Measurements from ENCODE around the gene ZNF275. TPM values are rescaled to one million over a fixed set of nuclear protein-coding genes. Genes with fewer than 3 reads are reported as not detected.

ZNF275 gene
- total and polyA plus RNA-seq, 10 of the 15 experiments (the other 5 are each of a cell fraction or from before 2014, with no cell fraction given), result 1.3 to 17.4 (median 6.2) TPM

- DNase-seq (ENCODE audit: low read depth, low spot score) (no peak), ATAC-seq (no peak), FAIRE-seq (no peak)
- Histone ChIP-seq H3K9ac (ENCODE audit: control insufficient read depth, insufficient read depth, low read length) (no peak overlapping the region), H3K4me1 (ENCODE audit: control insufficient read depth, insufficient read depth, low read length) (no peaks in the 10 kb centered on the region), H3K27ac (ENCODE audit: control insufficient read depth, insufficient read depth) (no peak overlapping the region), H3K9me3 (replicated peaks; ENCODE audit: control insufficient read depth, insufficient read depth, low read length) (no peaks in the 10 kb centered on the region), H3K4me3 (no peak overlapping the region), H3K79me2 (ENCODE audit: control insufficient read depth, insufficient read depth, low read length) (no peaks in the 10 kb centered on the region), H3K27me3 (replicated peaks in 1 of 2; ENCODE audit: control insufficient read depth in 2 of 2, insufficient read depth in 2 of 2, low read length in 1 of 2) (no peaks in the 10 kb centered on the region), H3K4me2 (ENCODE audit: control insufficient read depth, insufficient read depth) (no peak overlapping the region), H4K20me1 (ENCODE audit: control insufficient read depth, insufficient read depth) (no peaks in the 10 kb centered on the region), H3K36me3 (ENCODE audit: control insufficient read depth in 2 of 2, insufficient read depth in 2 of 2, low read length in 1 of 2) (no peaks in the 10 kb centered on the region), H2AFZ (ENCODE audit: control insufficient read depth, low read depth, low read length) (no peak overlapping the region)
- no TSS peak for BruUV-seq (replicated peaks)
- in situ Hi-C loops (cut with MboI) (loop anchor here (25.0 kb wide), 1 partner anchor 144 kb away; no protein-coding TSS in a partner anchor), intact Hi-C loops (cut with micrococcal nuclease; ENCODE audit: unreplicated experiment) (no loop called here)
- ChIA-PET RAD21 (ENCODE audit: unreplicated experiment) (no interaction called here), SMC1A (ENCODE audit: uncharacterized antibody, unreplicated experiment) (no interaction called here), POLR2A (no interaction called here), CTCF (no interaction called here)
- no peak for TF ChIP-seq TCF12 (IDR thresholded peaks at IDR 0.05; ENCODE audit: low read depth, low read length)
- no peak for TF ChIP-seq SMAD5 (IDR thresholded peaks at IDR 0.05; ENCODE audit: low read depth)
- no peak for TF ChIP-seq PML (IDR thresholded peaks at IDR 0.05; ENCODE audit: low read length)
- no peak for TF ChIP-seq USF1 (IDR thresholded peaks at IDR 0.05; ENCODE audit: borderline replicate concordance, extremely low read length, insufficient read depth, low read depth, low read length)
- no peak for TF ChIP-seq NR2C2 (IDR thresholded peaks at IDR 0.05; ENCODE audit: borderline replicate concordance, control insufficient read depth, insufficient read length, low read depth)
- WGBS (ENCODE audit: insufficient coverage, insufficient replicate concordance, low lambda C conversion rate, missing lambda C conversion rate), result 21% methylated on average over 3 of the region's 3 CpGs
These were observed 28.0 kb upstream of the ZNF275 start for GRCh38 chrX:153305972-153306371.

- WGBS (ENCODE audit: insufficient coverage, insufficient replicate concordance, low lambda C conversion rate, missing lambda C conversion rate), result 38% methylated on average over 17 of the region's 17 CpGs
- POLR2A ChIA-PET, result no interaction called here
- FAIRE-seq (no peak), ATAC-seq (no peak), DNase-seq (ENCODE audit: low read depth, low spot score) (no peak)
- H3K36me3 ChIP-seq (ENCODE audit: control insufficient read depth in 2 of 2, insufficient read depth in 2 of 2, low read length in 1 of 2), result no peaks in the 10 kb centered on the region
- RAD21 ChIA-PET (ENCODE audit: unreplicated experiment), result no interaction called here
- H4K20me1 ChIP-seq (ENCODE audit: control insufficient read depth, insufficient read depth), result no peaks in the 10 kb centered on the region
- no peak overlapping the region for H3K4me3 ChIP-seq
- CTCF ChIA-PET, result no interaction called here
- no peaks in the 10 kb centered on the region for H3K79me2 ChIP-seq (ENCODE audit: control insufficient read depth, insufficient read depth, low read length)
- no peak overlapping the region for H3K9ac ChIP-seq (ENCODE audit: control insufficient read depth, insufficient read depth, low read length)
- TF ChIP-seq GABPA (IDR thresholded peaks at IDR 0.05; ENCODE audit: low read depth) (no peak), CEBPB (IDR thresholded peaks at IDR 0.05; ENCODE audit: borderline replicate concordance in 1 of 2, low read depth in 2 of 2, low read length in 2 of 2) (no peak), SREBF2 (IDR thresholded peaks at IDR 0.05; ENCODE audit: low read length) (no peak), SUZ12 (IDR thresholded peaks at IDR 0.05; ENCODE audit: unreplicated experiment) (no peak)
- in situ Hi-C loops (cut with MboI), result loop anchor here (25.0 kb wide), 1 partner anchor 144 kb away; no protein-coding TSS in a partner anchor
- intact Hi-C loops (cut with micrococcal nuclease; ENCODE audit: unreplicated experiment), result no loop called here
- H3K27ac ChIP-seq (ENCODE audit: control insufficient read depth, insufficient read depth), result no peak overlapping the region
- no peak overlapping the region for H2AFZ ChIP-seq (ENCODE audit: control insufficient read depth, low read depth, low read length)
- SMC1A ChIA-PET (ENCODE audit: uncharacterized antibody, unreplicated experiment), result no interaction called here
- no peaks in the 10 kb centered on the region for H3K27me3 ChIP-seq (replicated peaks in 1 of 2; ENCODE audit: control insufficient read depth in 2 of 2, insufficient read depth in 2 of 2, low read length in 1 of 2)
- no peak overlapping the region for H3K4me2 ChIP-seq (ENCODE audit: control insufficient read depth, insufficient read depth)
- BruUV-seq (replicated peaks), result no TSS peak
- H3K4me1 ChIP-seq (ENCODE audit: control insufficient read depth, insufficient read depth, low read length), result no peaks in the 10 kb centered on the region
- H3K9me3 ChIP-seq (replicated peaks; ENCODE audit: control insufficient read depth, insufficient read depth, low read length), result no peaks in the 10 kb centered on the region
These were observed 27.3 kb upstream of the ZNF275 start for GRCh38 chrX:153306527-153307115.
